GM19467 (cell line): ENCODE measurements around the gene GMDS.
"Not testable (repeated sequence)": the region's sequence is repeated elsewhere in the genome, so short reads cannot be mapped to it uniquely, and the experiment has no call there.

ENCODE experiments used
- ATAC-seq: cut with Tn5 transposase; IDR thresholded peaks from one replicate; pipeline ENCODE4 v1.9.1; 2021; ENCODE audit warnings: mild to moderate bottlenecking, moderate library complexity; ENCODE audit not compliant: unreplicated experiment

Gene GMDS

GRCh38 chr6:1761477-1761877 lies 483.9 kb downstream of the GMDS start:
- ATAC-seq: no peak

GRCh38 chr6:1760876-1761275 lies 484.5 kb downstream of the GMDS start:
- ATAC-seq: no peak

- ATAC-seq: no peak
Measured at GRCh38 chr6:1759870-1760269, 485.5 kb downstream of the GMDS start.

GRCh38 chr6:1758076-1758679 lies 487.2 kb downstream of the GMDS start:
- ATAC-seq: no peak

- no peak for ATAC-seq
Measured at GRCh38 chr6:1757131-1757530, 488.3 kb downstream of the GMDS start.

- ATAC-seq: no peak
Measured at GRCh38 chr6:1756472-1757129, 488.8 kb downstream of the GMDS start.

GRCh38 chr6:1751063-1751462 lies 494.3 kb downstream of the GMDS start:
- ATAC-seq: not testable (repeated sequence)

- ATAC-seq: no peak
Measured at GRCh38 chr6:1749041-1749440, 496.4 kb downstream of the GMDS start.

- no peak for ATAC-seq
Measured at GRCh38 chr6:1747531-1747930, 497.9 kb downstream of the GMDS start.

GRCh38 chr6:1747003-1747402 lies 498.4 kb downstream of the GMDS start:
- no peak for ATAC-seq

- no peak for ATAC-seq
Measured at GRCh38 chr6:1745814-1746213, 499.6 kb downstream of the GMDS start.

GRCh38 chr6:1744543-1744942 lies 500.9 kb downstream of the GMDS start:
- ATAC-seq: no peak

- peak; percentile 79 for ATAC-seq
Measured at GRCh38 chr6:1739680-1740079, 505.7 kb downstream of the GMDS start.

GRCh38 chr6:1739220-1739619 lies 506.2 kb downstream of the GMDS start:
- ATAC-seq: peak; percentile 22

GRCh38 chr6:1738558-1739081 lies 506.8 kb downstream of the GMDS start:
- no peak for ATAC-seq

- ATAC-seq: no peak
Measured at GRCh38 chr6:1737463-1738311, 507.7 kb downstream of the GMDS start.

GRCh38 chr6:1736346-1737105 lies 508.9 kb downstream of the GMDS start:
- no peak for ATAC-seq

GRCh38 chr6:1735239-1735803 lies 510.1 kb downstream of the GMDS start:
- ATAC-seq: no peak

- ATAC-seq: no peak
Measured at GRCh38 chr6:1730882-1731281, 514.5 kb downstream of the GMDS start.

GRCh38 chr6:1729750-1730140 lies 515.7 kb downstream of the GMDS start:
- no peak for ATAC-seq
